ENCODE data around the gene SEMA3D. TPM values are rescaled to one million over a fixed set of nuclear protein-coding genes. Genes with fewer than 3 reads are reported as not detected.

SEMA3D gene
- total and polyA plus RNA-seq, 2 of the 13 experiments (the other 11 are each of a cell fraction or from before 2014, with no cell fraction given) = 0.07 TPM; not detected in 1

GRCh38 chr7:84949501-84949900 is 237.4 kb downstream of the SEMA3D start:
- no peak overlapping the region for H3K9ac ChIP-seq (ENCODE audit: insufficient read depth, low read depth, low read length)
- in situ Hi-C loops (cut with HindIII; ENCODE audit: extremely low pct_ligation_motif_present, low pct_unique_long_range_greater_than_20kb) = no loop called here
- H4K20me1 ChIP-seq (ENCODE audit: insufficient read depth, low read length) = no peaks in the 10 kb centered on the region
- H3K27ac ChIP-seq (ENCODE audit: extremely low read length, insufficient read depth, low read length) = no peak overlapping the region
- no peaks in the 10 kb centered on the region for H3K79me2 ChIP-seq (ENCODE audit: insufficient read depth, low read length)
- WGBS (ENCODE audit: low lambda C conversion rate) = 21% methylated on average over 2 of the region's 2 CpGs
- FAIRE-seq (no peak), DNase-seq (ENCODE audit: low spot score) (no peak), ATAC-seq (no peak)
- H3K36me3 ChIP-seq (replicated peaks in 1 of 2; ENCODE audit: control insufficient read depth in 1 of 2, insufficient read depth in 2 of 2, low read length in 2 of 2) = no peaks in the 10 kb centered on the region
- POLR2A ChIA-PET = no interaction called here
- BruUV-seq (replicated peaks) = no TSS peak
- no peaks in the 10 kb centered on the region for H3K9me3 ChIP-seq (ENCODE audit: low read length)
- intact Hi-C loops (cut with micrococcal nuclease; ENCODE audit: unreplicated experiment) = no loop called here
- no peaks in the 10 kb centered on the region for H3K27me3 ChIP-seq (ENCODE audit: control insufficient read depth in 1 of 2, insufficient read depth in 2 of 2, low read length in 2 of 2)
- TF ChIP-seq ZNF17 (CRISPR knock-in tag; IDR thresholded peaks at IDR 0.05) (no peak), SNAPC5 (CRISPR knock-in tag; IDR thresholded peaks at IDR 0.05; ENCODE audit: borderline replicate concordance) (no peak), CSRNP1 (CRISPR knock-in tag; IDR thresholded peaks at IDR 0.05) (no peak), NFATC3 (CRISPR knock-in tag; IDR thresholded peaks at IDR 0.05) (no peak), MXD4 (CRISPR knock-in tag; IDR thresholded peaks at IDR 0.05) (no peak), REST (IDR thresholded peaks at IDR 0.05; ENCODE audit: borderline replicate concordance in 1 of 2, low read depth in 1 of 2, low read length in 2 of 2) (no peak), GATAD2A (CRISPR knock-in tag; IDR thresholded peaks at IDR 0.05) (no peak)
- no peak overlapping the region for H3K4me3 ChIP-seq (replicated peaks in 1 of 3; ENCODE audit: insufficient read depth in 1 of 3, low read depth in 2 of 3, low read length in 3 of 3)
- H3K4me1 ChIP-seq (ENCODE audit: insufficient read depth, low read length) = no peaks in the 10 kb centered on the region
- no peak overlapping the region for H3K4me2 ChIP-seq (ENCODE audit: low read depth, low read length)
- H2AFZ ChIP-seq (ENCODE audit: low read length) = no peak overlapping the region
- CTCF ChIA-PET (ENCODE audit: low intra/inter-chr PET ratio, low total read pairs) = no interaction called here
